Hepatocyte (in vitro differentiated cells): ENCODE results near the gene ZNF282. TPM values are rescaled to one million over a fixed set of nuclear protein-coding genes. Genes with fewer than 3 reads are reported as not detected.

ENCODE experiments used
- DNase-seq: peaks from one replicate; pipeline ENCODE4 v3.0.0-alpha.2; 2016; ENCODE audit warnings: low spot score
- H2AFZ ChIP-seq: fragments of 200-600 bp; sonication (generic); 2 replicates; pipeline ENCODE4 v1.6.0; 2016; ENCODE audit warnings: antibody characterized with exemption, mild to moderate bottlenecking
- H3K27ac ChIP-seq: fragments of 200-600 bp; sonication (generic); 2 replicates; pipeline ENCODE4 v1.5.1; 2016; ENCODE audit warnings: mild to moderate bottlenecking
- H3K27me3 ChIP-seq: fragments of 200-600 bp; sonication (generic); 2 replicates; pipeline ENCODE4 v1.6.1; 2016
- H3K36me3 ChIP-seq: fragments of 200-600 bp; sonication (generic); replicated peaks from 2 replicates; pipeline ENCODE4 v1.5.1; 2016; ENCODE audit warnings: low read depth; ENCODE audit not compliant: insufficient read depth
- H3K4me1 ChIP-seq: fragments of 200-600 bp; sonication (generic); 2 replicates; pipeline ENCODE4 v1.5.1; 2016; ENCODE audit warnings: mild to moderate bottlenecking, moderate library complexity; ENCODE audit not compliant: insufficient read depth
- H3K4me2 ChIP-seq: fragments of 200-600 bp; sonication (generic); 2 replicates; pipeline ENCODE4 v1.6.0; 2016
- H3K4me3 ChIP-seq: fragments of 200-600 bp; sonication (generic); 2 replicates; pipeline ENCODE4 v1.5.1; 2016; ENCODE audit warnings: mild to moderate bottlenecking
- H3K79me2 ChIP-seq: fragments of 200-600 bp; sonication (generic); 2 replicates; pipeline ENCODE4 v1.6.0; 2017; ENCODE audit warnings: mild to moderate bottlenecking
- H3K9me2 ChIP-seq: fragments of 200-600 bp; sonication (generic); replicated peaks from 2 replicates; pipeline ENCODE4 v1.6.0; 2017; ENCODE audit warnings: mild to moderate bottlenecking; ENCODE audit not compliant: insufficient read depth
- H3K9me3 ChIP-seq: fragments of 200-600 bp; sonication (generic); 2 replicates; pipeline ENCODE4 v1.5.1; 2016; ENCODE audit warnings: low read depth, mild to moderate bottlenecking
- H4K20me1 ChIP-seq: fragments of 200-600 bp; sonication (generic); 2 replicates; pipeline ENCODE4 v1.6.0; 2016; ENCODE audit warnings: mild to moderate bottlenecking; ENCODE audit not compliant: insufficient read depth, poor library complexity, severe bottlenecking
- EZH2 ChIP-seq: fragments of 200-600 bp; sonication (generic); IDR thresholded peaks from 2 replicates; pipeline ENCODE4 v1.6.1; 2016; ENCODE audit warnings: antibody characterized with exemption, mild to moderate bottlenecking, borderline replicate concordance
- EZH2phosphoT487 ChIP-seq: fragments of 200-600 bp; sonication (generic); IDR thresholded peaks from one replicate; pipeline ENCODE4 v1.6.1; 2018; ENCODE audit warnings: antibody characterized with exemption, mild to moderate bottlenecking, low read depth, moderate library complexity; ENCODE audit not compliant: unreplicated experiment, severe bottlenecking
- WGBS: methylation state at CpG from one replicate; pipeline ENCODE4 v1.1.6; 2016; ENCODE audit warnings: low lambda C conversion rate; ENCODE audit errors: missing lambda C conversion rate; 5-methylcytosine and 5-hydroxymethylcytosine counted together
- polyA plus RNA-seq: library from polyadenylated mRNA; unstranded; fragments of >200 nt; fragmentation: Nextera tagmentation; extraction: Ambion mirVana; gene quantifications from 2 replicates; pipeline ENCODE4 v1.2.1, GENCODE V29; 2016
- total RNA-seq: library from RNA; depleted of rRNA; stranded (reverse); fragments of >200 nt; gene quantifications from 2 replicates; pipeline ENCODE4 v1.2.3, GENCODE V29; 2014
- TF ChIP-seq, protein P1 (sequence below): fragments of 200-600 bp; sonication (generic); IDR thresholded peaks from 2 replicates; pipeline ENCODE4 v1.5.1; 2016; ENCODE audit warnings: antibody characterized with exemption, mild to moderate bottlenecking; ENCODE audit not compliant: poor library complexity

ZNF282 gene
- total and polyA plus RNA-seq, 2 experiments from 2014 or later: 10.8 to 16.7 TPM

DNA sequence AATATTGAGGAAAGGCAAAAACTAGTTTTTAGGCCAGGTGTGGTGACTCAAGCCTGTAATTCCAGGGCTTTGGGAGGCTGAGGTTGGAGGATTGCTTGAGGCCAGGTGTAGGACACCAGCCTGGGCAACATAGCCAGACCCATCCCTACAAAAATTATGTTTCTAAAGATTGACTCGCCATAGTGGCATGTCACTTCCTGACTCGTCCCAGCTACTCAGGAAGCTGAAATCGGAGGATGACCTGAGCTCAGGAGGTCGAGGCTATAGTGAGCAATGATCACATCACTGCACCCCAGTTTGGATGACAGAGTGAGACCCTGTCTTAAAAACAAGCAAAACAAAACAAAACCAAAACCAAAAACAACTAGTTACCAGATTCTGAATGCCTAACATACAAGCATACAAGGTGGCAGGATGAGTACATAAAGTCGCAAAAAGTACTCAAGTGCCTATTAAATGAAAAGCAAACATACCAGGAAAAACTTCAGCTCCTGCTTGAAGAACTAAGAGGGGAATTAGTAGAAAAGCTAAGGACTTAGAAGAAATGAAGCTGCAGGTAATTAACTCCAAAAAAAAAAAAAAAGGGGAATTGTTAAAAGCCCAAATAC is 34.0 kb upstream of the ZNF282 start:
- Histone ChIP-seq H3K36me3 (no peaks in the 10 kb centered on the region), H3K79me2 (peaks cover 26% of the 10 kb centered on the region), H3K4me3 (no peak overlapping the region), H4K20me1 (peaks cover 4% of the 10 kb centered on the region), H3K27me3 (no peaks in the 10 kb centered on the region), H3K27ac (no peak overlapping the region), H3K4me2 (no peak overlapping the region), H3K9me3 (no peaks in the 10 kb centered on the region), H3K4me1 (no peaks in the 10 kb centered on the region), H2AFZ (no peak overlapping the region), H3K9me2 (no peaks in the 10 kb centered on the region)
- 88% methylated on average over 5 of the region's 5 CpGs for WGBS
- DNase-seq: no peak
- TF ChIP-seq, protein P1, sequence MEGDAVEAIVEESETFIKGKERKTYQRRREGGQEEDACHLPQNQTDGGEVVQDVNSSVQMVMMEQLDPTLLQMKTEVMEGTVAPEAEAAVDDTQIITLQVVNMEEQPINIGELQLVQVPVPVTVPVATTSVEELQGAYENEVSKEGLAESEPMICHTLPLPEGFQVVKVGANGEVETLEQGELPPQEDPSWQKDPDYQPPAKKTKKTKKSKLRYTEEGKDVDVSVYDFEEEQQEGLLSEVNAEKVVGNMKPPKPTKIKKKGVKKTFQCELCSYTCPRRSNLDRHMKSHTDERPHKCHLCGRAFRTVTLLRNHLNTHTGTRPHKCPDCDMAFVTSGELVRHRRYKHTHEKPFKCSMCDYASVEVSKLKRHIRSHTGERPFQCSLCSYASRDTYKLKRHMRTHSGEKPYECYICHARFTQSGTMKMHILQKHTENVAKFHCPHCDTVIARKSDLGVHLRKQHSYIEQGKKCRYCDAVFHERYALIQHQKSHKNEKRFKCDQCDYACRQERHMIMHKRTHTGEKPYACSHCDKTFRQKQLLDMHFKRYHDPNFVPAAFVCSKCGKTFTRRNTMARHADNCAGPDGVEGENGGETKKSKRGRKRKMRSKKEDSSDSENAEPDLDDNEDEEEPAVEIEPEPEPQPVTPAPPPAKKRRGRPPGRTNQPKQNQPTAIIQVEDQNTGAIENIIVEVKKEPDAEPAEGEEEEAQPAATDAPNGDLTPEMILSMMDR: no peak

- no peaks in the 10 kb centered on the region for H3K9me2 ChIP-seq
- H3K9me3 ChIP-seq: no peaks in the 10 kb centered on the region
- H3K27me3 ChIP-seq: no peaks in the 10 kb centered on the region
- H3K79me2 ChIP-seq: peaks cover 5% of the 10 kb centered on the region
- no peak overlapping the region for H2AFZ ChIP-seq
- no peak overlapping the region for H3K27ac ChIP-seq
- H3K4me3 ChIP-seq: no peak overlapping the region
- no peaks in the 10 kb centered on the region for H4K20me1 ChIP-seq
- no peak overlapping the region for H3K4me2 ChIP-seq
- H3K4me1 ChIP-seq: no peaks in the 10 kb centered on the region
- WGBS: 96% methylated on average over 1 of the region's 1 CpG
- no peak for DNase-seq
- TF ChIP-seq EZH2 (no peak), EZH2phosphoT487 (no peak)
- TF ChIP-seq, protein P1: no peak
- H3K36me3 ChIP-seq: no peaks in the 10 kb centered on the region
These were observed 29.2 kb upstream of the ZNF282 start for GRCh38 chr7:149166142-149166541.

DNA sequence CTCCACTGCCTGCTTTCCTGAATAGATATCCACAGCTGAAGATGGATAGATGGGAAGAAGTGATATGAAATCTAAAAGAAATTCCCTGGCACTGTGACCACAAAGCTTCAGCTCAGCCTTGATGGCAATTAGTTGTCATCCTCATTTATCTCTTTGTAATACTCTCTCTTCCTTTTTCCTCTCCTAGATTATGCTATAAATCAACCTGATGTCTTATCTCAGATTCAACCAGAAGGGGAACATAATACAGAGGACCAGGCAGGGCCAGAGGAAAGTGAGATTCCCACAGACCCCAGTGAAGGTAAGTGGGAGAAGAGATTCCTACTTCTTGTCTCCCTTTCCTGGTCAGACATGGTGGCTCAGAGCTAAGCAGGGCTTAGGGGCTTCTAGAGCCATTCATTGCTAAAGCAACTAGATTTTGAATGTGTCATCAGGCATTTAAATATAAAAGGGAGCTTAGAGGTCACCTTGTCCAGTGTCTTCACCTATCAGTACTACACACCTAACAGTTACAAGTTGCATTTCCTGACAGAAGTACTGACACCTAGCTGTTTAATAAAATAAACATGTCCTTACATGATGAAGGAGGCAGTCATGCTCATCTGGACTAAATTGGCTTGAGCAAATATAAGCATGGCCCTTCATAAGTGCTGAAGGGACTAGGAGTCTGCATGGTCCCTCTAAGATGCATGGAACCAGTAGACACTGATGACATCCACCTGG is 28.6 kb upstream of the ZNF282 start:
- DNase-seq: no peak
- Histone ChIP-seq H3K4me2 (no peak overlapping the region), H3K79me2 (no peaks in the 10 kb centered on the region), H3K36me3 (no peaks in the 10 kb centered on the region), H3K9me3 (no peaks in the 10 kb centered on the region), H3K27me3 (no peaks in the 10 kb centered on the region), H3K27ac (no peak overlapping the region), H4K20me1 (no peaks in the 10 kb centered on the region), H2AFZ (no peak overlapping the region), H3K4me1 (no peaks in the 10 kb centered on the region), H3K4me3 (no peak overlapping the region), H3K9me2 (no peaks in the 10 kb centered on the region)
- TF ChIP-seq EZH2 (no peak), EZH2phosphoT487 (no peak)
- TF ChIP-seq, protein P1: no peak
